NOMO-1 treated with dmso at 0.1 percent for 144 hours (cell line): Measurements from ENCODE around the gene IQCE.

Source experiments
- DNase-seq: peaks from one replicate; lab custom pipeline; 2025; ENCODE audit not compliant: unreplicated experiment; lab: John Stamatoyannopoulos, UW

The IQCE gene

GRCh38 chr7:2613098-2613930 is 54.5 kb downstream of the IQCE start:
- DNase-seq, result no peak

DNA sequence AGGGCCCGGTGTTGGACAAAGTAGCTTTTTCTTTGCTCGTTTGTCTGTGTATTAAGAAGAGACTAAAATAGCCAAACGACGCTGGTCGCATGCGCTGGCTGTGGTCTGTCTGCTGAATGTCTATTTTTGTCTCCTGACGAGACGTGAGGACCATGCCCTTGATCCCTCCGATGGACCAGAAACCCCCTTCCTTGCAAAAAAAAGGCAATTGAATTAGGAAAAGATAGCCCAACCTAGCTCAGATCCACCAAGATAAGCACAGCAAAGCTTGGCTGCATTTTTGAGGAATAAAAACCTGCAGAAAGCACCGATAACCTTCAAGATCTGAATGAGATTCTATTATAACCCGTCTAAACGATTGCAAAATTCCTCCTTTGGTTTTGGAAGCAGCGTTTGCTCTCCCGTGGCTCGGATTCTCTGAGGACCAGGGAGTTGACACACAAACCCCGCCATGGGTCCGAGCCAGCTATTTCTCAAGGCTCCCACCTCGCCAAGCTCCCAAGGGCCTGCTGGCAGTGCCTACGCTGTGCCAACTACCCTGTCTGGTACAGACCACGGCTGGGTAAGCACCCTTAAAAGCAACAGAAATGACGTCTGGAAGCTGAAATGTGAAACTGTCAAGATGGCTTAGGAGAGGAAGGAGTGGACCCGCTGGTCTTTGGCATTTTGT is 55.3 kb downstream of the IQCE start:
- no peak for DNase-seq

DNA sequence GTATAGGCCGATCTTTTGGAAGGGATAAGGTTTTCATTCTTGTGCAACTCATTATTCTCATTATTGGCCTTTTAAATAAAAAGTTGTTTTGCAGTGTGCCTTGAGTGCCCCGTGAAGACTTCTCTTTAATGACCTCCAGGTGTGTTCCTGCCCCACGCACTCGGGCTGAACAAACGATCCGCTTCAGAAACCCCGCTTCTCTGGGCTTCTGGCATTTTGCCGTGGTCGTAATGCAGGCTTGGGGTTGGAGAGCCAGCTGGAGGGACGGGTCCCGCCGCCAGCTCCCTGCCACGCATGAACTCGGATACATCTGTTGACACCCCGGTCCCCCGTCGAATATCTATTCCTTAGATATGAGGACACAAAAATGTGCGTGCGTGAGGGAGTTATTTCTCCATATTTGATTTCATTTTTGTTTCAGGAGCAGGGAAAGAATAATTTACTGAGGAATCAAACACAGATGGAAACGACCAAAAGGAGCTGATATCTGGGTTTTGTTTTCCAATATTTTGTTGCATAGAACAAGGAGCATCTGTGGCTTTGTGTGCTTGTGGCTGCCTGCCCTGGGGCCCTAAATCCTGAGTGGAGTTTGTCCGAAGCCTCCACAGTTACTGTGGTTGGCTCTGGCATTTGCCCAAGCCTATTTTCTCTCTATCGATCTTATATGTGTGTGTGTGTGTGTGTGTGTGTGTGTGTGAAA is 56.0 kb downstream of the IQCE start:
- no peak for DNase-seq

DNA sequence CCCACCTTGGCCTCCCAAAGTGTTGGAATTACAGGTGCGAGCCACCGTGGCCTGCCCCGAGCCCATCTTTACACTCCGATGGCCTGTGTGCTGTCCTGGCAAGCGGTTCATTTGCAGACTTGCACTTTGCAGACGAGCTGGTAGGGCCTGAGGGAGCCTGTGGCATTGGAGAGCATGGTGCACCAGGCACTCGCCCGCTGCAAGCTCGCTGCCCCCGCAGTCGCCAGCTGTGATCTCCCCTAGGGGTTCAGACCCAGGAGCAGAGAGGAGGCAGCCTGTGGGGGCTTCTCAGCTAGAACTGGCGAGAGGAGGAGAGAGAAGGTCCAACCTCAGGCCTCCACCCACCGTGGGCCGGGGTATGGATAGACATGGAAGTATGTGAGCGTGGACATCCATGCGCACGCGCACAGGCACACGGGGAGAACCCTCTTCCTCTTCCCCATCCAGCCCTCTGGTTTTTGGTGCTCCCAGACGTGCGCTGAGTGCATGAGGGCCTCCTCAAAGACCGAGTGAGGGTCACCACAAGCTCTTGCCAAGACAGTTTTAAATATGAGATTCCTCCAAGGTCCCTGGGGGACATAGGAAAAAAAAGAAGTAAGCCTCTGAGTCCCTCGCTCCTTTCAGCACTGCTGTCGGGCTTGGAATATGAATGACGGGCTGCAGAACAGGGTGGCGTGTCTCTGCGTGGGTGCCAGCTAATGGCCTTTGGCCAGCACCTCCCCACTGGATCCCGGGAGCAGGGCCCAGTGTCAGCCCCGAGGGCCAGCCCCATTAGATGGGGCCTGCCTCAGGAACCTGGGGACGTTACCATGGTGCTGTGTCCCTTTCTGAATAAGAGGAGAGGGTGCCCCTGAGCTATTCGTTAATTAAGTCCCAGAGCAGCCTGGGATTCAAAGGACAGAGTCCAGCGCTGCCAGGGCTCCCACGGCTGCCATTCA is 57.9 kb downstream of the IQCE start:
- DNase-seq, result no peak

DNA sequence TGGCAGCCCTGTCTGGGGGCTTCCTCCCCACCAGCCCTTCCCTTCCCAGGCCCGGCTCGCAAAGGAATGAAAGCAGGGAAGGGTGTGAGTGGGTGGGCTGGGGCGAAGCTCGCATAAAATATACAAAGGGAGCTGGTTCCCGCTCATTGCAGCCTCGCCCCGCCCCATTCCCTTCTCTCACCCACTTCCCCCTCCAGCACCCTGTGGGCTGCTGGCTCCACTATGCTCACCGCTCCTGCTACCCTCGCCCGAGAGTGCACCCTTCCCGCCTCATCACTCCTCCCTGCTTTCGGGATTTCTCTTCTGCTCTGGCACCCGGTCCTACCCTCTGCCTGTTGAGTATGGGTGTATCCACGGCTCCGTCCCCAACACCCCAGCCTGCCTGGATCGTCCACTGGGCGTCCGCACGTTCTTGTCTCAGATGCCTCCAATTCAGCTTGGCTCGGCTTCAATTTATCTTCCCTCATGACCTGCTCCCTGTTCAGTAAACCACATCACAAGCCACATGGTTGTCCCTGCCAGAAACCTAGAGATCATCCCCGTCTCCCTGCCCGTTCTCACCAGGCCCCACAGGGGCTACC is 58.6 kb downstream of the IQCE start:
- no peak for DNase-seq

- DNase-seq, result no peak
These were observed 60.3 kb downstream of the IQCE start for GRCh38 chr7:2619116-2619515.

- no peak for DNase-seq
These were observed 62.5 kb downstream of the IQCE start for GRCh38 chr7:2621061-2621828.

DNA sequence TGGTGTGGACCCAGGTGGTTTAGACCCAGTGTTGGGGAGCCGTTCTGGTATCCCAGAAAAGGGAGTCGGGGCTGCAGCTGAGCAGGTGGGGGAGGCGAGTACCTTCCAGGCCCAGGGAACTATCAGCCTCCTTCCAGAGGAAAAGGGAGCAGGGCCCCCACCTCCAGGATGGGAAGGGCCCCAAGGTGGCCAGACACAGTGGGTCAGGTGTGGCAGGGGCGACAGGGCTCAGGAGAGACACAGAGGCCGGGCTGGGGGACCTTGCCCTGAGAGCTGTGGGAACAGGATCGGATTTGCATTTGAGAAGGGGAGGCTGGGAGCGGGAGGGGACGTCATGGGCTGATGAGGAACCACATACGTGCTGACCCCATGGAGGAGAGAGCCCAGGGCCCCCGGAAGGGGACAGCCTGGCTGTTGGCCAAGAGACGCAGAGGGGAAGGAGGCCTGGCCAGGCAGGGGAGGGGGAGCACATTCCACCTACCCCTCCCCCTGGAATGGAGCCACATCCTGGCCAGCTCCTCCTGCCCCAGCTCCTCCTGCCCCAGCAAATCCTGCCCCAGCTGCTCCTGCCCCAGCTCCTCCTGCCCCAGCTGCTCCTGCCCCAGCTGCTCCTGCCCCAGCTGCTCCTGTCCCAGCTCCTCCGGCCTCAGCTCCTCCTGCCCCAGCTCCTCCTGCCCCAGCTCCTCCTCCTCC is 63.3 kb downstream of the IQCE start:
- DNase-seq, result no peak

- DNase-seq, result no peak
These were observed 64.3 kb downstream of the IQCE start for GRCh38 chr7:2622869-2623697.

- no peak for DNase-seq
These were observed 64.9 kb downstream of the IQCE start for GRCh38 chr7:2623698-2624014.

DNA sequence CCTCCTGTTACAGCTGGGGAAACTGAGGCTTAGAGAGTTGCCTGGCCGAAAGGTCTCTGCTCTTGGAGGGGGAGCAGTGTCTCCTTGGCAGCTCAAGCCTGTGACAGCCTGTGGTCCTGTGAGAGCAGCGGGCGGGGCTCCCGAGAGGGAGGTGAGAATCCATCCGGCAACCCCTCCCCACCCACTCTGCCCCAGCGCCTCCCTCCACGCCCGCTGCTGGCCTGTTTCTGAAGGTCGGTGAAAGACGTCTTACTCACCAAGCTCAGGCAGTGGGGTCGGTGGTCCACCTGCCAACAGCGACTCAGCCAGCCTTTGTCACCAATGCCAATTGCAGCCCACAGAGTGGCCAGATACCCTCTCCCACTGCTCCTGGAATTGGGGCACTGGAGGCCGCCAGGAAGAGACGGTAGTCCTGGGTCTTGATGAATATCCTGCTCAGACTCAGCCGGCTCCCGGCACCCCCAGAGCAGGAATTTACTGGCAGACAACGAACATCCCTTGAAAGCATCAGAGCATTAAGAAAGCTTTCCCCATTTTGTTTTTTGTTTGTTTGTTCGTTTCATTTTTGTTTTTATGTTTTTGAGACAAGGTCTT is 65.6 kb downstream of the IQCE start:
- DNase-seq, result no peak

- no peak for DNase-seq
These were observed 67.8 kb downstream of the IQCE start for GRCh38 chr7:2626498-2627117.

GRCh38 chr7:2627258-2628129 is 68.7 kb downstream of the IQCE start:
- DNase-seq, result no peak

DNA sequence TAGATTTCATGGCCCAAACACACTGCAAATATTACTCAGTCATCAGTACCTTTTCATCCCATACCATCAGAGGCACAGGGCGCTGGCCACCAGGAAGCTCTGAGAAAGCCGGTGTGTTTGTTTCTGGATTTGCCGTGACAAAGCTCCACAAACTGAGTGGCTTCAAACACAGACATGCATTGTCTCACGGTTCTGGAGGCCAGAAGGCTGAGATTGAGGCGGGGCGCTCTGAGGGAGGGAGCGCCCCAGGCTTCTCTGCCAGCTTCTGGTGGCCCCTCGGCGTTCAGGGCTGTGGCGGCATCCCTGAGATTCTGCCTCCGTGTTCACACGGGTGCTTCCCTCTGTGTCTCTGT is 69.3 kb downstream of the IQCE start:
- no peak for DNase-seq

DNA sequence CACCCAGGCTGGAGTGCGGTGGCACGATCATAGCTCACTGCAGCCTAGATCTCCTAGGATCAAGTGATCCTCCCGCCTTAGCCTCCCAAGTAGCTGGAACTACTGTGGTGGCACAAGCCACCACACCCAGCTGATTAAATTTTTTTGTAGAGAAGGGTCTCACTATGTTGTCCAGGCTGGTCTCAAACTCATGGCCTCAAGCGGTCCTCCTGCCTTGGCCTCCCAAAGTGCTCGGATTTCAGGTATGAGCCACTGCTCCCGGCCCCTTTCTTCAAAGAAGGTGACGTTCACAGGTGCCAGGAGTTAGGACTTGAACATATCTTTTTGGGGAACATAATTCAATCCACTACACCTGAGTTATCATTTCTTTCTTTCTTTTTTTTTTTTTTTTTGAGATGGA is 70.1 kb downstream of the IQCE start:
- DNase-seq, result no peak

DNA sequence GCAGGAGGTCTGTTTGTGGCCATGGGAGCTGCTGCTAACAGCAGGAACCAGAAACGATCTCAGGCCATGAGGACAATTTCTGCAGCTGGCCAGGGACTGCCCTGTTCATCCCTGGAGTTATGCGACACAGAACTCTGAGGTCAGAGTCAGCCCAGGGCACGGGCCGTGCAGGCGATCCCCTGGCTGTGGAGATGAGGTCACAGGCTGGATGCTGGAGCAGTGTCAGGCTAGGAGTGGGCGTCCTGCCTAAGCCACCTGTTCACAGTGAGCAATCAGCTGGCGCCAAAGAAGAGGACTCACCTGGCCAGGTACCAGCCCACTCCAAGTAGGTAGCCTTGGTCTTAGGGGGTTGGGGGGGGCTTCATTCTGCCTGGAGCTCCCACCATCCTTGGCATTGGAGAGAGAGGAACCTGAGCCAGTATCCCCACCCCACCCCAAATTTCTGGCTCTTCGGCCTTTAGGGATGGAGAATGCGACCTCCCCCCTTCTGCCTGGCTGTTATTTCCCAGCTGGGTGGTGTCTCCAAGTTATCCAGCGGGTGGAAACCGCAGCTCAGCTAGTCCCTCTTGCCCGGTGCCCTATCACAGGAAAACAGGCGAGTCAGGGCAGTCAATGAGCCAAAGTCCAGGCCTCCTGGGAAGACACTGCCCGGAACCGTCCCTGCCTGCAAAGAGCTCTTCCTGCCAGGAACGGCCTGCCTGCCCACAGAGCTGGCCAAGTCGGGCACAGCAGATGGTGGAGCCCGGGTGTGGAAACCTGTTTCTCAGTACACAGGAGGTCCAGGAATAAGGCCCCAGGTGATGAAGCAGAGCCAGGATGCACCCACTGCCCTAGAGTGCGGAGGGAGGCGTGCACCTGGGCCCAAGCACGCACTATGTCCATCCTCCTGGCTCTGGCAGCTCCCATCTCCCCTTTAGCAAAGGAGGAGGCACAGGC is 71.2 kb downstream of the IQCE start:
- DNase-seq, result no peak
